GM21360 (cell line): ENCODE measurements around the gene NKAIN4.
"Not testable (repeated sequence)": the region's sequence is repeated elsewhere in the genome, so short reads cannot be mapped to it uniquely, and the experiment has no call there.

ENCODE experiments used
- ATAC-seq: cut with Tn5 transposase; IDR thresholded peaks from one replicate; pipeline ENCODE4 v1.9.1; 2021; ENCODE audit warnings: mild to moderate bottlenecking, moderate library complexity; ENCODE audit not compliant: unreplicated experiment

Gene NKAIN4

GRCh38 chr20:63238514-63239125, 15.6 kb downstream of the NKAIN4 start:
- ATAC-seq: no peak

- ATAC-seq: no peak
Observed at GRCh38 chr20:63238031-63238430, 16.2 kb downstream of the NKAIN4 start.

- no peak for ATAC-seq
Observed at GRCh38 chr20:63236116-63236837, 18.0 kb downstream of the NKAIN4 start.

GRCh38 chr20:63235399-63235983, 18.8 kb downstream of the NKAIN4 start, which contains the start of gene BIRC7:
BIRC7 (plus strand) TSS chr20:63235905; CDS start chr20:63236097, 192 bp downstream.
- ATAC-seq: no peak

GRCh38 chr20:63234693-63235398, 19.4 kb downstream of the NKAIN4 start:
- ATAC-seq: no peak

GRCh38 chr20:63233924-63234323, 20.3 kb downstream of the NKAIN4 start:
- ATAC-seq: no peak

- ATAC-seq: no peak
Observed at GRCh38 chr20:63233061-63233344, 21.3 kb downstream of the NKAIN4 start.

- no peak for ATAC-seq
Observed at GRCh38 chr20:63232235-63233060, 21.8 kb downstream of the NKAIN4 start.

- no peak for ATAC-seq
Observed at GRCh38 chr20:63230800-63231268, 23.4 kb downstream of the NKAIN4 start.

GRCh38 chr20:63228806-63229205, 25.5 kb downstream of the NKAIN4 start:
- ATAC-seq: no peak

- no peak for ATAC-seq
Observed at GRCh38 chr20:63227260-63227659, 27.0 kb downstream of the NKAIN4 start.

- no peak for ATAC-seq
Observed at GRCh38 chr20:63226042-63226943, 28.0 kb downstream of the NKAIN4 start.

GRCh38 chr20:63225082-63225454, 29.2 kb downstream of the NKAIN4 start:
- no peak for ATAC-seq

- ATAC-seq: no peak
Observed at GRCh38 chr20:63224412-63225081, 29.7 kb downstream of the NKAIN4 start.

GRCh38 chr20:63223826-63224207, 30.4 kb downstream of the NKAIN4 start:
- no peak for ATAC-seq

- ATAC-seq: no peak
Observed at GRCh38 chr20:63223121-63223825, 31.0 kb downstream of the NKAIN4 start.

- ATAC-seq: no peak
Observed at GRCh38 chr20:63222541-63222940, 31.7 kb downstream of the NKAIN4 start.

- ATAC-seq: not testable (repeated sequence)
Observed at GRCh38 chr20:63221400-63222053, 32.7 kb downstream of the NKAIN4 start.
